ENCODE measurements around the gene ASIC2.

The ASIC2 gene

GRCh38 chr17:33055171-33055611 lies 237.9 kb downstream of the ASIC2 start:
- no peak for DNase-seq

DNA sequence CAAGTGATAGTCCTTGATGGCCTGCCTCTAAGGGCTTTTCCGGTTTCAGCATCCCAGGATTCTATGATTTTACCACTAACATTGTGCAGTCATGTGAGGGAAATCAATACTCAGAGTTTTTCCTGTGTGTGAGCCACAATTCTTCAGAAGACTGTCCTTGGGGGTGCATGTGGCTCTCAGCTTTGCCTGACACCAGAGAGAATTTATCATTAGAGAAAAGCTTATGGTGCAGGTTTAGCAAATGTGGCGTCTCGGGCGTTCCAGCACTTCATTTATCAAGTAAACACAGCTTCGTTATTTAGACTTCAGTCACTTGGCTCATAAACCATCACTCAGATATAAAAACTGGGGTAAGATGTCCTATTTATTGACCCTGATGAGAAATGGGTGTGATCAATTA lies 238.7 kb downstream of the ASIC2 start:
- no peak for DNase-seq

DNA sequence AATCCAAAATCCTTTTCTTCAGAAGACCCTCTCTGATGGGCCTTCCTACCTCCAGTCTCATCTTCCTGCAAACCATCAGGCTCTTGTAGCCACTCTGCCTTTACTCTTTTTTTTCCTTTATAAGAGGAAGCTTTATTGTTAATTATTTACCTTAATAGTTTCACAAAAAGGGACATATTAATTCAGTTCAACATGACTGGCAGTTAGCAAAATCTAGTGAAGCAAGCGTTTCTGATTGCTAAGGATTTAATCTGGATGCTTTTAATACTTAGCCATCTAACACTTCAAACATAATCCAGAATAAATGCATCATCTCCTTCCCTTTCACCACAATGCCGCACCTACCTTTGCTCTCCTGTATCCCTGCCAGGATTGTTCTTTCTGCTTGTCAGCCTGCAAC lies 239.4 kb downstream of the ASIC2 start:
- DNase-seq: no peak

- no peak for DNase-seq
These were observed 240.2 kb downstream of the ASIC2 start for GRCh38 chr17:33052856-33053255.

GRCh38 chr17:33050611-33051140 lies 242.4 kb downstream of the ASIC2 start:
- no peak for DNase-seq

- peak; percentile 22 for DNase-seq
These were observed 243.2 kb downstream of the ASIC2 start for GRCh38 chr17:33049781-33050414.

- DNase-seq: no peak
These were observed 246.5 kb downstream of the ASIC2 start for GRCh38 chr17:33046361-33047255.

GRCh38 chr17:33045216-33045615 lies 247.9 kb downstream of the ASIC2 start:
- DNase-seq: no peak

DNA sequence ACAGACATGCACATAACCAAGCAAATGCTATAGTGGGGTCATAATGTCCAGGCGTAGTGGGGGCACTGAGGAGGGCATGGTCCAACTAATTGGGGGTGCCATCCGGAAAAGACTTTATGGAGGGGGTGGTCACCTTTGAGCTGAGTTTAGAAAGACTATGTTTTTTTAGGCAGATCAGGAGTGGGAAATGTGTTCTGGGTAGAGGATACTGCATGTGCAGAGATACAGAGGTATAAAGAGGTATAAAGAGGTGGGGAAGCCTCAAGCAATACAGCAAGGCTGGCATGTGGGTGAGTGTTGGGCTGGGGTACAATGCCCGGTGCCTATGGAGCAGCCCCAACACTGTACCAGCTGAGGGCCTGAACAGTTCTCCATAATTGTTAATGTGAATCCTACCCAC lies 248.3 kb downstream of the ASIC2 start:
- no peak for DNase-seq

- DNase-seq: no peak
These were observed 252.6 kb downstream of the ASIC2 start for GRCh38 chr17:33040461-33040860.

DNA sequence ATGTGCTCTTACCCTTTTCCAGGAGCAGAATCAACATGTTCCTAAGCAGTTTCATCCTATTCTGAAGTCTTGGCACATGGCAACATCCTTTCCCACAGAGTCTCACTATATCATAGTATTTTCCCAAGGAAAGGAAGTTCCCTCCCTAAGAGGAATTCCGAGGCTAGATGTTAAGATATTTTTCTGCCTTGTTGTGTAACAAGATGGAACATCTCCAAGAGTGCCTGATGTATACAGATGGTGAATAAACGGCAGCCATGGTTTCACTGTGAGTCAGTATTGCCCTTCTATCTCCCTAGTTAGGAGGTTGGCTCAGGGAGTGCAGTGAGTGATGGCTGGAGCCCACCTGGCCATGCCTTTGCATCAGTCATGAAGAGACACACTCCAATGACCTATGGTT lies 253.2 kb downstream of the ASIC2 start:
- no peak for DNase-seq

DNA sequence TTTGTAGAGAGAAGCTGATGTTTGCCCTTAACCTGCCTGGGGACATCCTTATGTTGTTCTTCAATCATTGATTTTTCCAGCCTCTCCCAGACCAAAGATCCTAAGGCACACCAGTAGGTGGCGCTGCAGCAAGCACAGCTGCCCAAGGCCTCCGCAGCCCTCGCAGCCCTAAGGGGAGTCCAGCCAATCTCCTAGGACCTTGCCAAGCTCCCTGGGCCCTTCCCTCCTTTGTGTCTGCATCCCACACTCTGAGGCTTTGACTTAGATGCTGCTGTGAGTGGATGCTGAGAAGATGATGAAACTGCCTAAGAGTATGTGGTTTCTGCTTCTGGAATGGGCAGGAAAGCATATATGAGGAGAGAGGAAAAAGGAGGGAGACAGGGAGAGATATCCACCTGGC lies 254.4 kb downstream of the ASIC2 start:
- DNase-seq: no peak

DNA sequence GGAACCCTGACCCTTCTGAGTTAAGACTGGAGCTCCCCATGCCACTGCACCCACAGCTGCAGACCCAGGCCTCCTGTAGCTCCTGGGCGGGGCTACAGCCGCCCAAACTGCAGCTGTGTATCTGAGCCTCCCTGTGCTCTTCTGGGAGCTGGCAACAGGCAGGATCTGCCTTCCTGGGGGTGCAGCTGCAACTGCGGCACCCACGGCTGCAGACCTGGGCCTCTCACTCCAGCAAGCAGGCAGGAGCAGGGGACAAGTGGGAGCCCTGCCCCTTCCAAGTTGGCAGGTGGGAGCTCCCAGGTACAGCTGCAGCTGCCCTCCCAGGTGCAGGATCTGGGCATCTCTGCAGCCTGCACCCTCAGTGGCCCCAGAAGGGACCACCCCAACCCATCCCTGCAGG lies 259.9 kb downstream of the ASIC2 start:
- no peak for DNase-seq

DNA sequence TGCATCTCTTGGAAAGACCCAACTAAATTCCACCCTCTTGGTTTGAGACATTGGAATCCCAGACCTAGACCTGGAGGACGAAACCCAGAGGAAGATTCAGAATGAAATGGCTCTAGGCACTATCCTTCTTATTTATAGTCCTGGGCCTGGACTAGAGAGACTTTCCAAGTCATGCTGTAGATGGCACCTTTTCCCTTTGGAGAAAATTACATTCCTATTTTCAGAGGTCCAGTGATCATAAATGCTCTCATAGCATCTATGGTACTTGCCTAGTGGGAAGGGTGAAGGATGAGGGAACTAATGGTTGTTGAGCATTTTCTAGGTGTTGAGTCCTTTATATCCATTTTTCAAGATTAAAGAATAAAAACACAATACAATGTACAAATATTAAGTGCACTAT lies 264.3 kb downstream of the ASIC2 start:
- DNase-seq: no peak

DNA sequence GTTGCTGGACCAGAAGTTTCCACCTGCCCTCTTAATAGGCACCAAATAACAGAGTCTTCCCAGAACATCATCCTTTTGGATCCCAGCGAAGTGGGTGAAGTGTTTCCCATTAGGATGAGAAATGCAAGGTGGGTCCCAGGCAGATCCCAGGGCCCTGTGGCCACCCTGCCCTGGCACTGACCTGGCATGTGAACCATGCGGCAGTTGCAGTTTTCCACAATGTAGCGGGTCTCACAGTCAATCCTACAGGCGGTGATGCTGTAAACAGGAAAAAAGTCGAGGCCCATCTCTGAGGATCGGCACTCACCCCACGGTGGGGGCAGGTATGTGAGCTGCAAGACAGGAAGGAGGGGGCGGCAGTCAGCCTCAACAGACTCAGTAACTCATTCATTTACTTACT lies 265.0 kb downstream of the ASIC2 start:
- no peak for DNase-seq

DNA sequence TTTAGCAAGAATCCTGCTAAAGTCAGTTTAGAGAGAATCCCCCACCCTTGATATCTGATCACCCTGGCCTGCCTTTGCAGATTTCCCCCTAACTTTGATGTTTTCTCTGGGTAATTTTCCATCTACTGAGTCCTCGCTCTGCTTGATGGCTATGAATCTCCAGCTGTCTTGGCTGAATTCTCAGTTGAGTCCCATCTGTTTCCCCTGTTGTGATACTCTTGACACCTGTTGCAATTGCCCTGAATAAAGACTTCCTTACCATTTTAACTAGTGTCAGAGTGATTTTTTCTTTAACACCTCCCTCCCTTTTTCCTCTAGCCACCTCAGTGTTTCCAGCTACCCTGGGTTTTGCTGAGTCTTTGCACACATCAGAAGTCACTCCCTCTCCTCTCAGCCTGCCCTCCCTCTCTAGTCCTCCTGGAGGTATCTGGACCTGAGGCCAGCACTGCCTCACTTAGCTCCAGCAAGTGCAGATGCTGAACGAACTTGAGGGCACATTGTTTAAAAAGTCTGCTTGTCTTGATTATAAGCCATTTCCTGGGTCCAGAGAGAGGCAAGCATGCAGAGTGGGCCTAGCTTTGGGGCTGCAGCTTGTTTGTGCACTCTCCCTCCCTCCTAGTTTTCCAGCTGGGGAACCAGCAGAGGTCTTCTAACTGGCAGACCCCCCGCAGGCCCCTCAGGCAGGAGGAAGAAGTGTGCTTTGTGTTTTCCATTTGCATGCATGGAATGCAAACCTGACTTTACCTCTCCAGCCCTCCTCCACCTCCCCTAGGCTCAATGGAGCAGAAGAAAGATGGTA lies 268.2 kb downstream of the ASIC2 start:
- DNase-seq: no peak

DNA sequence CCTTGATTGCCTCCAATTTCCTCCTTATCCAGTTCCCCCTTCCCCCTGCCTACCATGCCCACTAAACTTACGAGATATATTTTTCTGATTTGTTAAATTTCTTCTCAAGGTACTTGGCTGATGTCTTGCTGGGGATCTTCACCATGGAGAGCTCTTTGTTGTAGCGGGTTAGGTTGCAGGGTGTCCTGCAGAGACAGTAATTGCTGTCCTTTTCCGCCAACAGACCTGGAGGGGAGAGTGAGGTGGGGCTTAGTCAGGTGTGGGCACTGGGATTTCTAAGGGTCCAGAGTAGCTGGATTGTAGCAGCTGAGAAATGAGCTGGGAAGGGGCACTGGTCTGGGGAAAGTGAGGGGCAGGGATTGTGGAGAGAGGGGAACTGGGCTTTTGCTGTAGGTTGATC lies 269.3 kb downstream of the ASIC2 start:
- DNase-seq: no peak

DNA sequence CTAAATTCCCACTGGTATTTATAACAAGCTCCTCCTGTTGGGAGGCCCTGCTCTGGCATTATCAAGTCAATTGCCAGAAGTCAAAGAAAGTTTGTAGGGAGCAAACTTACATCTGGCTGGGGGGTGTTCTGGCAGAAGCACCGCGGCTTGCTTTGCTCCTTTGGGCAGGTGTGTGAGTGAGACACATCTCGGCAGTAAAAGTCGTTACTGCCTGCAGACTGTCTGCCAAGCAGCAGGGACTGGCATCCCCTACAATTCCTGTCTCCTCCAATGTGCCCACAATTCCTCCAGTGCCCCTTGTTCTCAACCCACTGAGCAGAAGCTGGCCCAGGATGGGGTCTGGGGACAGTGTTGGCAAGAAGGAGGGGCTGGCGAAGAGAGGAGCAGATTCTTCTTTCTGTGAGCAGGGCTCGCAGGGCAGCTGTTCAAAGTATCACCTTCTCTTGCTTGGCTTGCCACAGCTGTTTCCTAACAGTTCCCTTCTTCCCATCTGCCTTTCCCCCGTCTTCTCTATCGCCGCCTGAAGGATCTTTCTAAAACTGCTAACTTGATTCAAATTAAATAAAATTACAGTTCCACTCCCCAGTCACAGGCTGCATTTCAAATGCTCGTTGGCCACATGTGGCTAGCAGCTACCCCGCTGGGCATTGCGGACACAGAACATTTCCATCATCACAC lies 271.2 kb downstream of the ASIC2 start:
- no peak for DNase-seq

GRCh38 chr17:33019161-33019890 lies 273.8 kb downstream of the ASIC2 start:
- DNase-seq: no peak

GRCh38 chr17:33017366-33017765 lies 275.7 kb downstream of the ASIC2 start:
- no peak for DNase-seq

DNA sequence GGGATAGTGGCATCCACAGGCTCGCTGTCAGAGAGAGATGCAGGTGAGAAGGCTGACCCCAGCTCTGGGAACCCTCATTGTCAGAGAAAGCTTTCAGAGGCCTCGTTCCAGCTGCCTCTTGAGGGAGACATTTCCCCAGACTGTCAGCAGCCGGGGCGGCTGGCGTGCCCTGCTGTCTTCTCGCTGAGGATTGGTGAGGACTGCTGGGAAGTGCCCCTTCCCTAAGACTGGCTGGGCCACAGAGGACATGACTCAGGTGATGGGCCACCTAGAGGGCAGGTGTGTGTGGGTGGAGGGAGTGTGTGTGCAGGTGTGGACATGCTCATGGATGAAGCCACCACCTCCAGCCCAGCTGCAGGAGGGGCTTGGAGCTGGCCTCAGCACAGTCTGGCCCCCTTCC lies 276.2 kb downstream of the ASIC2 start:
- no peak for DNase-seq

- no peak for DNase-seq
These were observed 277.3 kb downstream of the ASIC2 start for GRCh38 chr17:33015716-33016346.
